SJSA1 (cell line): ENCODE measurements around the gene ARF1. TPM values are rescaled to one million over a fixed set of nuclear protein-coding genes. Genes with fewer than 3 reads are reported as not detected.
A peak's percentile ranks its signal among the peaks of the same experiment; 100 is the strongest.

Experiments used
- DNase-seq, 2 experiments: peaks; one replicate each; pipeline ENCODE4 v3.0.0-alpha.2; 2015 to 2020; ENCODE audit warnings: low spot score in 2 of 2, low read depth in 1 of 2
- H3K27ac ChIP-seq: fragments of 250-450 bp; sonication (Bioruptor Pico); 2 replicates; pipeline ENCODE4 v1.5.1; 2020; ENCODE audit warnings: mild to moderate bottlenecking, moderate library complexity
- H3K27me3 ChIP-seq: fragments of 250-450 bp; sonication (Bioruptor Pico); replicated peaks from 2 replicates; pipeline ENCODE4 v1.5.1; 2020; ENCODE audit warnings: mild to moderate bottlenecking, moderate library complexity
- H3K36me3 ChIP-seq: fragments of 250-450 bp; sonication (Bioruptor Pico); 2 replicates; pipeline ENCODE4 v1.5.1; 2020; ENCODE audit warnings: mild to moderate bottlenecking
- H3K4me1 ChIP-seq: fragments of 250-450 bp; sonication (Bioruptor Pico); replicated peaks from 2 replicates; pipeline ENCODE4 v1.6.1; 2021; ENCODE audit warnings: mild to moderate bottlenecking
- H3K4me3 ChIP-seq: fragments of 250-450 bp; sonication (Bioruptor Pico); 2 replicates; pipeline ENCODE4 v1.5.1; 2020; ENCODE audit warnings: mild to moderate bottlenecking
- H3K9me3 ChIP-seq: fragments of 250-450 bp; sonication (Bioruptor Pico); replicated peaks from 2 replicates; pipeline ENCODE4 v1.5.1; 2020; ENCODE audit warnings: mild to moderate bottlenecking
- total RNA-seq: library from RNA; depleted of rRNA; stranded (reverse); fragments of >200 nt; shearing (Covaris generic); gene quantifications from 2 replicates; pipeline ENCODE4 v1.2.3, GENCODE V29; 2014

Gene ARF1
- total RNA-seq, 1 experiment from 2014 or later, result 212 TPM

- Histone ChIP-seq H3K9me3 (no peaks in the 10 kb centered on the region), H3K27ac (no peak overlapping the region), H3K4me3 (peak overlapping the region; percentile 60), H3K27me3 (no peaks in the 10 kb centered on the region), H3K4me1 (peaks cover 21% of the 10 kb centered on the region), H3K36me3 (peaks cover 58% of the 10 kb centered on the region)
- DNase-seq, result peak in 1 of 2 experiments; percentile 54
Measured at GRCh38 chr1:228101994-228102790, 19.7 kb downstream of the ARF1 start.

GRCh38 chr1:228102791-228103620, 20.5 kb downstream of the ARF1 start, which contains the start of gene C1orf35:
Gene C1orf35, minus strand, starts transcription at chr1:228103325. Its CDS starts 98 bp downstream, at chr1:228103227.
- peaks cover 21% of the 10 kb centered on the region for H3K4me1 ChIP-seq
- H3K36me3 ChIP-seq, result peaks cover 58% of the 10 kb centered on the region
- H3K27me3 ChIP-seq, result no peaks in the 10 kb centered on the region
- no peaks in the 10 kb centered on the region for H3K9me3 ChIP-seq
- peak within 1 kb of the TSS; percentile 16; the same call in 1 of the 2 replicates for H3K27ac ChIP-seq
- peak within 1 kb of the TSS; percentile 60 for H3K4me3 ChIP-seq
- DNase-seq, result peak; percentile 89 to 94

- Histone ChIP-seq H3K36me3 (peaks cover 42% of the 10 kb centered on the region), H3K27ac (no peak overlapping the region)
- DNase-seq, result no peak
Measured at GRCh38 chr1:228104526-228105269, 22.2 kb downstream of the ARF1 start.

GRCh38 chr1:228105270-228105995, 22.9 kb downstream of the ARF1 start:
- peak in 1 of 2 experiments; percentile 22 for DNase-seq
- no peaks in the 10 kb centered on the region for H3K9me3 ChIP-seq
- H3K27ac ChIP-seq, result no peak overlapping the region
- H3K4me3 ChIP-seq, result no peak overlapping the region
- peaks cover 32% of the 10 kb centered on the region for H3K4me1 ChIP-seq
- no peaks in the 10 kb centered on the region for H3K27me3 ChIP-seq
- H3K36me3 ChIP-seq, result peaks cover 36% of the 10 kb centered on the region

More at GRCh38 chr1:228104526-228105269, 22.2 kb downstream of the ARF1 start:
- no peaks in the 10 kb centered on the region for H3K27me3 ChIP-seq
- H3K9me3 ChIP-seq, result no peaks in the 10 kb centered on the region
- H3K4me3 ChIP-seq, result no peak overlapping the region
- H3K4me1 ChIP-seq, result peaks cover 27% of the 10 kb centered on the region

GRCh38 chr1:228105996-228106799, 23.7 kb downstream of the ARF1 start:
- no peaks in the 10 kb centered on the region for H3K9me3 ChIP-seq

GRCh38 chr1:228106800-228107054, 24.2 kb downstream of the ARF1 start:
- H3K4me1 ChIP-seq, result peaks cover 27% of the 10 kb centered on the region
- peaks cover 23% of the 10 kb centered on the region for H3K36me3 ChIP-seq
- DNase-seq, result no peak
- no peak overlapping the region for H3K27ac ChIP-seq
- H3K4me3 ChIP-seq, result no peak overlapping the region
- H3K9me3 ChIP-seq, result no peaks in the 10 kb centered on the region
- H3K27me3 ChIP-seq, result no peaks in the 10 kb centered on the region

More at GRCh38 chr1:228105996-228106799, 23.7 kb downstream of the ARF1 start:
- Histone ChIP-seq H3K27ac (no peak overlapping the region), H3K4me3 (no peak overlapping the region), H3K27me3 (no peaks in the 10 kb centered on the region), H3K4me1 (peaks cover 32% of the 10 kb centered on the region), H3K36me3 (peaks cover 28% of the 10 kb centered on the region)
- no peak for DNase-seq

GRCh38 chr1:228107636-228108035, 25.1 kb downstream of the ARF1 start:
- Histone ChIP-seq H3K27me3 (no peaks in the 10 kb centered on the region), H3K4me3 (no peak overlapping the region), H3K9me3 (no peaks in the 10 kb centered on the region), H3K27ac (no peak overlapping the region), H3K36me3 (peaks cover 21% of the 10 kb centered on the region), H3K4me1 (peaks cover 20% of the 10 kb centered on the region)
- DNase-seq, result no peak

GRCh38 chr1:228108055-228108690, 25.7 kb downstream of the ARF1 start:
- no peak for DNase-seq
- H3K27ac ChIP-seq, result no peak overlapping the region
- H3K4me3 ChIP-seq, result peak overlapping the region; percentile 72
- peaks cover 20% of the 10 kb centered on the region for H3K4me1 ChIP-seq
- no peaks in the 10 kb centered on the region for H3K9me3 ChIP-seq
- peaks cover 21% of the 10 kb centered on the region for H3K36me3 ChIP-seq
- H3K27me3 ChIP-seq, result no peaks in the 10 kb centered on the region

GRCh38 chr1:228108742-228109072, 26.2 kb downstream of the ARF1 start:
- H3K27me3 ChIP-seq, result no peaks in the 10 kb centered on the region
- H3K4me1 ChIP-seq, result peaks cover 17% of the 10 kb centered on the region
- DNase-seq, result no peak
- H3K4me3 ChIP-seq, result peak overlapping the region; percentile 72
- H3K27ac ChIP-seq, result peak overlapping the region; percentile 38; the same call in 1 of the 2 replicates
- no peaks in the 10 kb centered on the region for H3K9me3 ChIP-seq
- peaks cover 21% of the 10 kb centered on the region for H3K36me3 ChIP-seq

GRCh38 chr1:228109073-228109961, 26.8 kb downstream of the ARF1 start, which contains the start of gene MRPL55:
Gene MRPL55, minus strand, starts transcription at chr1:228109299. Its CDS starts 1,039 bp downstream, at chr1:228108260.
- peak; percentile 84 to 96 for DNase-seq
- Histone ChIP-seq H3K27me3 (no peaks in the 10 kb centered on the region), H3K9me3 (no peaks in the 10 kb centered on the region), H3K36me3 (peaks cover 21% of the 10 kb centered on the region), H3K4me1 (peaks cover 11% of the 10 kb centered on the region), H3K27ac (peak within 1 kb of the TSS; percentile 50), H3K4me3 (peak within 1 kb of the TSS; percentile 72)

GRCh38 chr1:228109962-228110488, 27.5 kb downstream of the ARF1 start:
- peaks cover 21% of the 10 kb centered on the region for H3K36me3 ChIP-seq
- no peak for DNase-seq
- H3K4me1 ChIP-seq, result peaks cover 11% of the 10 kb centered on the region
- no peaks in the 10 kb centered on the region for H3K9me3 ChIP-seq
- peak overlapping the region; percentile 72 for H3K4me3 ChIP-seq
- peak overlapping the region; percentile 50 for H3K27ac ChIP-seq
- no peaks in the 10 kb centered on the region for H3K27me3 ChIP-seq
